GM19467 (cell line): ENCODE data around the gene NR4A1.

ENCODE experiments used
- ATAC-seq: cut with Tn5 transposase; IDR thresholded peaks from one replicate; pipeline ENCODE4 v1.9.1; 2021; ENCODE audit warnings: mild to moderate bottlenecking, moderate library complexity; ENCODE audit not compliant: unreplicated experiment

NR4A1 gene

GRCh38 chr12:52041035-52041434, 10.2 kb upstream of the NR4A1 start:
- ATAC-seq: no peak

GRCh38 chr12:52041695-52042123, 9.5 kb upstream of the NR4A1 start:
- ATAC-seq: no peak

- ATAC-seq: no peak
Measured at GRCh38 chr12:52042706-52043385, 8.4 kb upstream of the NR4A1 start.

- ATAC-seq: no peak
Measured at GRCh38 chr12:52043386-52044212, 7.6 kb upstream of the NR4A1 start.

GRCh38 chr12:52044292-52044983, 6.8 kb upstream of the NR4A1 start:
- ATAC-seq: no peak

GRCh38 chr12:52045794-52046199, 5.4 kb upstream of the NR4A1 start:
- no peak for ATAC-seq

- no peak for ATAC-seq
Measured at GRCh38 chr12:52046859-52047258, 4.4 kb upstream of the NR4A1 start.

- no peak for ATAC-seq
Measured at GRCh38 chr12:52049286-52049685, 2.0 kb upstream of the NR4A1 start.

- no peak for ATAC-seq
Measured at GRCh38 chr12:52049688-52050087, 1.6 kb upstream of the NR4A1 start.

GRCh38 chr12:52050116-52050757, 1.0 kb upstream of the NR4A1 start:
- ATAC-seq: no peak

- no peak for ATAC-seq
Measured at GRCh38 chr12:52052468-52053186, 1.4 kb downstream of the NR4A1 start.

GRCh38 chr12:52053536-52054209, 2.4 kb downstream of the NR4A1 start:
- no peak for ATAC-seq

GRCh38 chr12:52054231-52054832, 3.1 kb downstream of the NR4A1 start:
- ATAC-seq: no peak

GRCh38 chr12:52054833-52055730, 3.8 kb downstream of the NR4A1 start:
- no peak for ATAC-seq

- ATAC-seq: no peak
Measured at GRCh38 chr12:52055731-52056711, 4.8 kb downstream of the NR4A1 start.

- ATAC-seq: no peak
Measured at GRCh38 chr12:52056801-52057637, 5.8 kb downstream of the NR4A1 start.
